NCI-H748 (cell line): ENCODE results near the gene FGA.
A peak's percentile ranks its signal among the peaks of the same experiment; 100 is the strongest.

Experiments used
- DNase-seq: peaks from one replicate; lab custom pipeline; 2025; ENCODE audit not compliant: unreplicated experiment; lab: John Stamatoyannopoulos, UW

The FGA gene

DNA sequence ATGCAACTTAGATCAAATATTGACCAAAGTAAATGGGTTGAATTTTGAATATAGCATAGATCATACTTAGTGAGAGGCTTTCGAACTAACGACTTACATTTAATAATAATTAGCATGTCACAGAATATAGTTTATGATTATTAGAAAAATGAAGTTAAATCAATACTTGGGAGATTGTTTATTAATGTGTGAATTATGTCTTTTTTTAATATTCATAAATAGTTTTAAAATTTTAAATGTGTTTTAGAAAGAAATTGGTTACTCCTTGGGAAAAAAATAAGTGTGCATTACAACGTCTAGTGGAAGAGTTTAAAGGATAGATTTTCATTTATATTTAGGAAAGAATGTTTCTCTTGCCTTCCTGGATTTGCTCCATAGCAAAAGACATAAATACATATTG lies 7.3 kb downstream of the FGA start:
- DNase-seq: no peak

DNA sequence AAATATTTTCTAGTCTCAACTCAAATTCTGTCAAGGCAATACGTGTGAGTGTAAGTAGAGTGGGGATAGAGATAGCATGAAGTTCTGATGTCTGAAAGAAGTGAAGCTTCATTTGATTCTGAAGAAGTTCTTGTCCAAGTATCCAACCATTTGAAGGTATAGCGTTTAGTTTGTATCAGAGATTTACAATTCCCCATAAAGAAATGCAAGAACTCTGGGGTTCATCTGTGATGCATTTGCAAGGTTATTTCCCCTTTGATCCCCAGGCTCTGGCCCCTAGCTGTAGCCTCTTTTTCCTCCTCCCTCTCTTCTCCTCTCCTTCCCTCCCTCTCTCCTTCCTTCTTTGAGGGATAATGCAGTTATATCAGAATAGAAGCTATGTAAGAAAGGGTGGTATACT lies 7.8 kb downstream of the FGA start:
- no peak for DNase-seq

DNA sequence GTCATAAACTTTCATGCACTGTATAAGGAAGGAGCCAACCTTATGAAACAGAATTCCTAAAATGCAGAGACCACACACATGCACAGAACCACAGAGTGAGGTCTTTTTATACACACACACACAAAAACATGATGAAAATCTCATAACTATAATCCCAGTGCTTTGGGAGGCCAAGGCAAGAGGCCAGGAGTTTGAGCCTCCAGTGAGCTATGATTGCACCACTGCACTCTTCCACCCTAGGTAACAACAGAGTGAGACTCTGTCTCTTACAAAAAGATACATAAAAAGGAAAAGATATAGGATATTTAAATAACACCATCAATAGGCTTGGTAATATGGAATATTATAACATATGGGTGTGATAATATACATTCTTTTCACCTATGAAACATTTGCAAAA lies 10.6 kb downstream of the FGA start:
- DNase-seq: no peak

DNA sequence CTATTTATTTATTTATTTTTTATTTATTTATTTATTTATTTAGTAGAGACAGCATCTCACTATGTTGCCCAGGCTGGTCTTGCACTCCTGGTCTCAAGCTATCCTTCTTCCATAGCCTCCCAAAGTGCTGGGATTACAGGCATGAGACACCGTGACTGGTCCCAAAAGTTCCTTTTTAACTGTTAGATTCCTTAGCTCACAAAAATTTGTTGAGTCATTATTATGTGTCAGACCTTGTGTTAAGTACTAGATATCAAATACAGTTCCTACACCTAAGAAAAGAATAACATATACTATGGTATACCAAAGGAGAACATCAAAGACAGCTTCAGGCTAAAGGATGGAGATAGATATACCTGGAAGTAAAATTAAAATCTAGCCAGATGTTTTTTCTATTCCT lies 11.6 kb downstream of the FGA start:
- DNase-seq: no peak

DNA sequence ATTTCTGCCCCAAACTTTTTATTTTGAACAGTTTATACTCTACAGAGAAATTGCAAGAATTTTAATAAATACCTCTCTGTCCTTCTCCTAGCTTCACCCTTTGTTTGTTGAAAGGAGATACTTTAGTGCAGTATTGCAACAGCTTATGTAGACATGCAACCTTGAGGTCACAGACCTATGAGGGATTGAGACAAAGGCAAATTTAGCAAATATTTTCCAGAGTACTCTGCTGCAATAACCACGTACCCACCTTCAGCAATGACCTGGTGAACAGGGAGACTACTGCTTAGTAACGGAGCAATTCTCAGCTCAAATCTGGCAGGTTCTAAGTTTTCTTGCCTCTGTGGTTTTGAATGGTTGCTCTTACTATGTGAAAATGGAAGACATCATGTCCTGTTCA lies 13.2 kb downstream of the FGA start:
- DNase-seq: no peak

DNA sequence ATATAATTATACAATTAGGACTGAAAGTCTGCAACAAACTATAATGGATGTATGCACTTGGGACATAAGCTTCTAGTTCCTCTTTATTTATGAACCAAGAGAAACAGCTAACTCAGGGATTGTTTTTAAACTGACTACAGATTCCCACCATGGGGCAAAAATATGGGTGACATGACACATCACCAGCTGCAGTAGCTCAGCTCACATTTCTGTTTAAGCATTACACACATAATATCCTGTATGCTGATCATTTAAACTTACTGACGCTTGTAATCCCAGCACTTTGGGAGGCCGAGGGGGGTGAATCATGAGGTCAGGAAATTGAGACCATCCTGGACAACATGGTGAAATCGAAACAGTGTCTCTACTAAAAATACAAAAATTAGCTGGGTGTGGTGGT lies 16.2 kb downstream of the FGA start:
- no peak for DNase-seq

DNA sequence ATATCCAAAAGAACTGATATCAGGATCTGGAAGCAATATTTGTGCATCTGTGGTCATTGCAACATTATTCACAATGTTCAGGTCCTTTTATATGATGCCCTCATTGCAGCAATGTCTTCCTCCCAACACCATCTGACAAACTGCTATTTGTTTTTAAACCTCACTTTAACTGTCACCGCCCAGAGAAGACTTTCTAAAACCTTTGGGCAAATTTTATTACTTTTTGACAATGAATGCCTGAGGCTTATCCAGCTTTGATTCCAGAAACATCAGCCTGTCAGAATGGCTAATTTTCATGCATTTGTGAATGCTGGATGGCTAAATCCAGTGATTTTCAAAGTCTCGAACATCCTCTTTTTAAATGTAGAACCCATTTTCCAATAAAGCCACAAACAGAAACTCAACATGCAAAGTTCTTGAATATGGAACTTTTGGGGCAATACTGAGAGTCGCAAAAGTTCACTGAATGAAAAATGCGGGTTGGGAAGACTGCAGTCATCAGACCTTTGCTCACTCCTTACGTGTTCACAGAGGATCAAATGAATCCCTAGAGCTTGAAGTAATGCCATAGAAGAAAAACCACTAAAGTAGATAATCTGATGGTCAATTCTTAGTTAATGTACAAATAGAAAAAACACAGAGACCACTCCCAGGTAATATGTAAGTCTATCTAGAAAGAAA lies 17.2 kb downstream of the FGA start:
- no peak for DNase-seq

DNA sequence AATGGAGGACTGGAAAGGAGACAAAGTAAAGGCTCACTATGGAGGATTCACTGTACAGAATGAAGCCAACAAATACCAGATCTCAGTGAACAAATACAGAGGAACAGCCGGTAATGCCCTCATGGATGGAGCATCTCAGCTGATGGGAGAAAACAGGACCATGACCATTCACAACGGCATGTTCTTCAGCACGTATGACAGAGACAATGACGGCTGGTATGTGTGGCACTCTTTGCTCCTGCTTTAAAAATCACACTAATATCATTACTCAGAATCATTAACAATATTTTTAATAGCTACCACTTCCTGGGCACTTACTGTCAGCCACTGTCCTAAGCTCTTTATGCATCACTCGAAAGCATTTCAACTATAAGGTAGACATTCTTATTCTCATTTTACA lies 21.0 kb downstream of the FGA start:
- DNase-seq: no peak

DNA sequence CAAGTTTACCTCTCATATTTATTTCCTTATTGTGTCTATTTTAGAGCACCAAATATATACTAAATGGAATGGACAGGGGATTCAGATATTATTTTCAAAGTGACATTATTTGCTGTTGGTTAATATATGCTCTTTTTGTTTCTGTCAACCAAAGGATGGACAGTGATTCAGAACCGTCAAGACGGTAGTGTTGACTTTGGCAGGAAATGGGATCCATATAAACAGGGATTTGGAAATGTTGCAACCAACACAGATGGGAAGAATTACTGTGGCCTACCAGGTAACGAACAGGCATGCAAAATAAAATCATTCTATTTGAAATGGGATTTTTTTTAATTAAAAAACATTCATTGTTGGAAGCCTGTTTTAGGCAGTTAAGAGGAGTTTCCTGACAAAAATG lies 21.5 kb downstream of the FGA start:
- no peak for DNase-seq

DNA sequence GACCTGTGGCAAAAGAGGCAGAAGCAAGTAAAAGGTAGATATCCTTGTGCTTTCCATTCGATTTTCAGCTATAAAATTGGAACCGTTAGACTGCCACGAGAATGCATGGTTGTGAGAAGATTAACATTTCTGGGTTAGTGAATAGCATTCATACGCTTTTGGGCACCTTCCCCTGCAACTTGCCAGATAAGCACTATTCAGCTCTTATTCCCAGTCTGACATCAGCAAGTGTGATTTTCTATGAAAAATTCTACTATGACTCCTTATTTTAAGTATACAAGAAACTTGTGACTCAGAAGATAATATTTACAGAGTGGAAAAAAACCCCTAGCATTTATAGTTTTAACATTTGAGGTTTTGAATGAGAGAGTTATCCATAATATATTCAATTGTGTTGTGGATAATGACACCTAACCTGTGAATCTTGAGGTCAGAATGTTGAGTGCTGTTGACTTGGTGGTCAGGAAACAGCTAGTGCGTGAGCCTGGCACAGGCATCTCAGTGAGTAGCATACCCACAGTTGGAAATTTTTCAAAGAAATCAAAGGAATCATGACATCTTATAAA lies 23.8 kb downstream of the FGA start:
- DNase-seq: no peak

DNA sequence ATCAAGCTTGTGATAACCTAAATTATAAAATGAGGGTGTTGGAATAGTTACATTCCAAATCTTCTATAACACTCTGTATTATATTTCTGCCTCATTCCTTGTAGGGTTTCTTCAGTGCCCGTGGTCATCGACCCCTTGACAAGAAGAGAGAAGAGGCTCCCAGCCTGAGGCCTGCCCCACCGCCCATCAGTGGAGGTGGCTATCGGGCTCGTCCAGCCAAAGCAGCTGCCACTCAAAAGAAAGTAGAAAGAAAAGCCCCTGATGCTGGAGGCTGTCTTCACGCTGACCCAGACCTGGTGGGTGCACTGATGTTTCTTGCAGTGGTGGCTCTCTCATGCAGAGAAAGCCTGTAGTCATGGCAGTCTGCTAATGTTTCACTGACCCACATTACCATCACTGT lies 24.8 kb downstream of the FGA start:
- DNase-seq: no peak

DNA sequence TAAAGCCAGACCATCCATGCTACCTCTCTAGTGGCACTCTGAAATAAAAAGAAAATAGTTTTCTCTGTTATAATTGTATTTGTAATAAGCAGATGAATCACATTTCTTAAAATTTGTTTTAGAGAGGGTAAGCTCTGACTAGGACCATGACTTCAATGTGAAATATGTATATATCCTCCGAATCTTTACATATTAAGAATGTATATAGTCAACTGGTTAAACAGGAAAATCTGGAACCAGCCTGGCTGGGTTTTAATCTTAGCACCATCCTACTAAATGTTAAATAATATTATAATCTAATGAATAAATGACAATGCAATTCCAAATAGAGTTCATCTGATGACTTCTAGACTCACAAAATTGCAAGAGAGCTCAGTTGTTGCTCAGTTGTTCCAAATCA lies 26.2 kb downstream of the FGA start:
- DNase-seq: no peak

DNA sequence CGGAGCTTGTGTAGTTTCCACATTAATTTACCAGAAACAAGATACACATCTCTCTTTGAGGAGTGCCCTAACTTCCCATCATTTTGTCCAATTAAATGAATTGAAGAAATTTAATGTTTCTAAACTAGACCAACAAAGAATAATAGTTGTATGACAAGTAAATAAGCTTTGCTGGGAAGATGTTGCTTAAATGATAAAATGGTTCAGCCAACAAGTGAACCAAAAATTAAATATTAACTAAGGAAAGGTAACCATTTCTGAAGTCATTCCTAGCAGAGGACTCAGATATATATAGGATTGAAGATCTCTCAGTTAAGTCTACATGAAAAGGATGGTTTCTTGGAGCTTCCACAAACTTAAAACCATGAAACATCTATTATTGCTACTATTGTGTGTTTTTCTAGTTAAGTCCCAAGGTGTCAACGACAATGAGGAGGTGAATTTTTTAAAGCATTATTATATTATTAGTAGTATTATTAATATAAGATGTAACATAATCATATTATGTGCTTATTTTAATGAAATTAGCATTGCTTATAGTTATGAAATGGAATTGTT lies 27.8 kb downstream of the FGA start, which contains the start of gene FGB:
TSS of gene FGB (plus strand) at position 315 of the 558 bp plus-strand sequence. CDS start at position 323, 8 bp downstream.
- DNase-seq: no peak

DNA sequence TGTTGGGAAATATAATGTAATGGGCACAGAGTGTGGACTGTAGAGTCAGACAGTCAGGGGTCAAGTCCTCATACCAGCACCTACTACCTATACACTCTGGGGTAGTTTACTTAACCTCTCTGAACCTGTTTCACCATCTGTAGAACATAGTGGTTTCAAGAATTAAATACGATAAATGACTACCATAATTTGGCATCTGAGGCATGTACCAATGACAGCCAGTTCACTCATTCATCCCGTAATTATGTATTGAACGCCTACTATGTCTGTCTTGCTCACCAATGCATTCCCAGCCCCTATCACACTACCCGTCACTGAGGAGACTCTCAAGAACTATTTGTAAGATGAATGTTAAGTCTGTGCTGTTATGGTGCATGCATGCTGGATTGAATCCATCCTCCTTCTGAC lies 29.7 kb downstream of the FGA start:
- no peak for DNase-seq

DNA sequence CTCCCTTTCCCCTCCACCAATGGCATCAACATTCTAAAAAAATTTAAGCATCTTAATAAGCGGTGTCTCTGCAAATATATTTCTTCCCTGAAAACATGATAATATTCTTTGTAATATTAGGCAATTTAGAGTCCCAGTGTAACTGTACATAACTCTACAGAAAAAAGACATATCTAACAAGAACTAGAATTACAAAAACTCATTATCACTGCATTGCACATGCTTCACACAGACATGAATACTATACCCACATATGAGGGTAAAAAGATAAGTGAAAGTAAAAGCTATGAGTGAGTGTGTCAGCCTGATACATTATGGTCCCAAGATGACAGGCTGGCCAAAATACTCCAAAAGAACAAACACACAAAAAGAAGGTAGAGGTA lies 30.1 kb downstream of the FGA start:
- DNase-seq: no peak

DNA sequence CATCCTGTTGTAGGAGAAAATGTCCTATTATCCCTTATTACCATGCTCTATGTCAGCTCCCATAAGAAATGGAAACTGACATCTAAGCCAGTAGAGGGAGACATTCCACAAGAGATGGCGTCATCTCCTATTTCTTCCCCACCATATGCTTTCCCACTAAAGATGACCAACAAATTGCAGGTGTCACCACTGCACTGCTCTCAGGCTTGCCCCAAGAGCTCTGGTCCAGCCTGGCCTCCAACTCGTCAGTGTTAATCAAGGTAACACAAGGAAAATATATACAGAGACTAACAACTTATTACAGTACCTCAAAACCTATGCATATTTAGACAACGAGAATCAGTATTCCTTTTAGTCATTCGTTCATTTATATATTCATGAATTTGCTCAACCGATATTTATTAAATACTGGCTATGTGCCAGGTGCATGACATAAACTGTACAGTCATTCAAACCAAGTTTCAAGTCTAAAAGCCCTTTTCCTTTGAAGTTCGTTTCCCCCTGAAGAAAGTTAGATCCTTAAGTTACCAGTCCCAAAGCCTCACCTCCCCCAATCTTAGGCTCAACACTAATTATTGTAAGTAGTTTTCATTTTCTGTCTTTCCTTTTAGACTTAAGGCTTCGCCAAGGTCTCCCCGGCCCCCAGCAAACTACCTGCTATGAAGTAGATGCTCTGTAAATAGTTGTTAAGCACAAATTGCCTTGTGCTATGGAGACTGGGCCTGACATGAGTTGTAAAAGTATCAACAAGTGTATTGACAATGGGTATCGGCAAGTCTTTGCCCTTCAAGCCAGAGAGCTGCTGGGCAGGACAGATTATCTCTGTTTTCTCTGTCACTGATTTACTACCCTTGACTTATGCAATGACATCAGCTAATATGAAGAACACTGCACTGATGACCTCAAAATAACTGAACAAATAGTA lies 30.8 kb downstream of the FGA start:
- DNase-seq: peak; percentile 44

DNA sequence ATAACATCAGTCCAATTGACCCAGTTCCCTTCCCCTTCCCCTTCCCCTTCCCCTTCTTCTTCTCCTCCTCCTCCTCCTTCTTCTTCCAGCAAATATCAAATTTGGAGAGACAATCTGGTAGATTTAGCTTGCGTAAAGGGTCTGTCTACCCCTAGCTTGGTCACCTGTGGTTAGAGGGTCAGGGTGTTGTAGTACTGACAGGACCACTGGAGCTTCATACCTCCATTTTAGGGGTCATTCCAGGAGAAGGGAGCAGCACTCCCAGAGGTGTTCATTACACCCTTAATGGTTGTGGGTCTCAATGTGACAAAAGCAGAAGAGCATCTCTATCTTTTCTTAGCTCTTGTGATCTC lies 31.4 kb downstream of the FGA start:
- no peak for DNase-seq

DNA sequence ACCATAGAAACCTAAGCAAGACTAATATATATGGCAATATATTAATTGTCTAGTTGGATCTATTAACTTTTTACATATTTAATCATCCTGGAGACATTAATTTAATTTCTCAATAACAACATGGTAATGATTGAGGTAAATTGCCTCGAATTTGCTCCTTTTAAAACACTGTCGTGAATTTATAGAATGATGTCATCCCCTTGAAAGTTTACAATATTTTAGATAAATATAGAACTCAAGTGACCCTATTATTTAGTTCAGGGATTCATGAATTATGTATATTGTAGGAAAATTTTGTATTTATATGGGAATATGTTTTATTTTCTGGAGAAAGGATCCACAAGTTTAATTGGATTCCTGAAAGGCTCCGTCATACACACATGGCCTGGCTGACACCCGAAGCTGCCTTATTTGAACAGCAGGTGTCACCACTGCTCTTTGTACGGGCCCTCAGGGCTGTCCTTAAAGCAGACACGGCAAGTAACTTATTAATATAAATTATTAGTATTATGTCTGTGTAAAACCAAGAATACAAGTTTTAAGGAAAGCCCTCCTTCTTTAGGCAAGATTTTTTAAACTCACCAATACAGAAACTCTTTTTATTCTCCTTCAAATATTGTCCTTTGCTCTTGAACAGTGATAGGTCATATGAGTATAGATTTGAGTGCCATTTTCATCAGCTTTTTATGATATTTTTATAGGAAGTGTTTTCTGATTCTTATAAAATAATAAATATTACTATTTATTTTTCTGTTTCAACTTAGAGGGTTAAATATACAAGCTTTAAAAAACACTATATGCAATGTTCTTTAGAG lies 38.5 kb downstream of the FGA start:
- DNase-seq: peak; percentile 42

DNA sequence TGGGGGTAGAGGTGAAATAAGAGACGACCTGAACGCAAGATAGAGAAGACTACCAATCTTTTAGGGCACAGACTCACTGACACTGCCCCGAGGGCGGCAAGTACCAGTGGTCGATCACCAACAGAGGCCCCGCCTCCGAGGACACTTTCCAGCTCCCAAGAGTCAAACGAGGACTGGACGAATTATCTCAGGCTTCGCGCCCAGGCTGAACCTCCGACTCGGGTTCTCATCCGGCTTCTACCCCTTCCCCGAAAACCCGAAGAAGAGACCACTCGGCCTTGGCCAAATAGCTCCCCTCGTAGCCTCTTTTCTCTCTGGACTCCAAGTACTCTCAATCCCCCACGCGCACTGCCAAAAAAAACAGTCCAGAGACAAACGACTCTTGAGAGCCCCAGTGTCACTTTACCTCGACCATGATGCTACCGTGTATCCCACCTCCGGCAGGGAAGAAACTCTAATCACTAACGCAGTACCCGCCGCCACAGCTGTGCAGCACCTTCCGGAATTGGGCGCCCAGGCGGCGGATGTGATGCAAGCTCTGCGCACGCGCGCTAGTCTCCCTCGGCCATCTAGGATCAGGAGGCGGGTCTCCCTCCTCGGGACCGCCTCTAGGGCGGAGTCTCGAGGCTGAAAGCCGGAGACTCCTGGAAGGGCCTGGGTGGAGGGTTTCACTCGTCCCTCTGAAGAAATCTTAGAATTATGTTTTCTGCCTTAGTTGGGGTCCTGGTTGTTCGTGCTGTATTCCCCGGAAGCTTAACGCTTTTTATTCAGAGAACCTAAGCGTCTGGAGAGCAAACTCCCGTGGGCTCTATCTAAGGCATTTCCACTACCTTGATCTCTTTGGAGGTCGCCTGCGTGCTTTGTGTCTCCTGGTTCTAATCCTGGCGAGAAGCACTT lies 40.4 kb downstream of the FGA start, which contains the start of gene PLRG1:
TSS of gene PLRG1 (minus strand) at position 507 of the 897 bp plus-strand sequence. CDS start at position 415, 92 bp downstream.
- DNase-seq: peak; percentile 92

DNA sequence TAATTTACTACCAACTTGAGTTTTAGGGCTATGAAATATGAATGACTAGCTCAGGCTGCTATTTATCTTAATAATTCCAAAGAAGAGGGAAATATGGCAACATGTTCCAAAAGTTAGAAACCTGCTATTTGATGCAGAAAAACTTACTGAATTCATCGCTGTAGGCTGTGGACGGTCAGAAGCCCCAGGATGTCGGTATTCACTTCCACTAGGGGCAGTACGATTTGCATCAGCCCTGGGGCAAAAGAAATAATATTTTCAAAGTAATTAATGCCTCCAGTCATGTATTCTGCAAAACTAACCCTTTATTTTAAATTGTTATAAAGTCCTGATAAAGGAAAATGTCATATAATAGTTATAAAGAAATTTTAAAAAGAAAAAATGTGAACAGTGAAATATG lies 44.9 kb downstream of the FGA start:
- no peak for DNase-seq
